WTC11 (cell line): ENCODE results near the gene CCER1.

Source experiments
- ATF3 ChIP-seq: sonication (generic); formaldehyde crosslinking; conservative IDR thresholded peaks from 2 replicates; pipeline ENCODE4 v1.8.1; 2022; ENCODE audit warnings: mild to moderate bottlenecking, missing genetic modification reagents
- CTCF ChIP-seq: fragments of 200-600 bp; IDR thresholded peaks from 2 replicates; pipeline ENCODE4 v1.8.0; 2022; ENCODE audit warnings: antibody characterized with exemption
- E2F5 ChIP-seq: sonication (generic); formaldehyde crosslinking; IDR thresholded peaks from 2 replicates; pipeline ENCODE4 v1.8.1; 2022; ENCODE audit warnings: mild to moderate bottlenecking, moderate library complexity, missing genetic modification reagents
- FOXP4 ChIP-seq: sonication (generic); formaldehyde crosslinking; IDR thresholded peaks from 2 replicates; pipeline ENCODE4 v1.8.0; 2022; ENCODE audit warnings: mild to moderate bottlenecking, missing genetic modification reagents
- JUN ChIP-seq: sonication (generic); formaldehyde crosslinking; IDR thresholded peaks from 2 replicates; pipeline ENCODE4 v1.8.0; 2023; ENCODE audit warnings: mild to moderate bottlenecking, missing genetic modification reagents
- MAX ChIP-seq: sonication (generic); formaldehyde crosslinking; IDR thresholded peaks from 2 replicates; pipeline ENCODE4 v1.8.0; 2022; ENCODE audit warnings: mild to moderate bottlenecking, missing genetic modification reagents
- NR3C1 ChIP-seq: sonication (generic); formaldehyde crosslinking; conservative IDR thresholded peaks from 2 replicates; pipeline ENCODE4 v1.8.1; 2023; ENCODE audit warnings: low read depth, mild to moderate bottlenecking, missing genetic modification reagents
- RELA ChIP-seq: sonication (generic); formaldehyde crosslinking; IDR thresholded peaks from 2 replicates; pipeline ENCODE4 v1.8.1; 2022; ENCODE audit warnings: missing genetic modification reagents, mild to moderate bottlenecking, borderline replicate concordance
- TEAD4 ChIP-seq: sonication (generic); formaldehyde crosslinking; IDR thresholded peaks from 2 replicates; pipeline ENCODE4 v1.8.0; 2022; ENCODE audit warnings: mild to moderate bottlenecking, missing genetic modification reagents
- TP53 ChIP-seq: sonication (generic); formaldehyde crosslinking; IDR thresholded peaks from 2 replicates; pipeline ENCODE4 v1.8.1; 2023; ENCODE audit warnings: mild to moderate bottlenecking, missing genetic modification reagents
- ZBTB21 ChIP-seq: sonication (generic); formaldehyde crosslinking; IDR thresholded peaks from 2 replicates; pipeline ENCODE4 v1.8.1; 2023; ENCODE audit warnings: mild to moderate bottlenecking, missing genetic modification reagents, borderline replicate concordance
- ZBTB43 ChIP-seq: sonication (generic); formaldehyde crosslinking; IDR thresholded peaks from 2 replicates; pipeline ENCODE4 v1.8.1; 2023; ENCODE audit warnings: mild to moderate bottlenecking, missing genetic modification reagents
- ZNF138 ChIP-seq: sonication (generic); formaldehyde crosslinking; conservative IDR thresholded peaks from 2 replicates; pipeline ENCODE4 v1.8.1; 2022; ENCODE audit warnings: mild to moderate bottlenecking, moderate library complexity, missing genetic modification reagents

GRCh38 chr12:90961154-90961553, 6.2 kb upstream of the CCER1 start:
- TF ChIP-seq CTCF (no peak), TEAD4 (CRISPR knock-in tag) (no peak), ATF3 (no peak), ZBTB21 (CRISPR knock-in tag) (no peak), RELA (CRISPR knock-in tag) (no peak), ZNF138 (CRISPR knock-in tag) (no peak), NR3C1 (CRISPR knock-in tag) (no peak), E2F5 (CRISPR knock-in tag) (no peak), JUN (CRISPR knock-in tag) (no peak), TP53 (CRISPR knock-in tag) (no peak), ZBTB43 (CRISPR knock-in tag) (no peak), FOXP4 (CRISPR knock-in tag) (no peak), MAX (CRISPR knock-in tag) (no peak)
